ENCODE measurements around the gene ABCB6. TPM values are rescaled to one million over a fixed set of nuclear protein-coding genes. Genes with fewer than 3 reads are reported as not detected.

Gene ABCB6
- total RNA-seq, 1 experiment from 2014 or later: 68.6 TPM

GRCh38 chr2:219180961-219181360, 37.8 kb downstream of the ABCB6 start:
- H3K36me3 ChIP-seq (ENCODE audit: control insufficient read depth, insufficient read depth, low read length): peaks cover 6% of the 10 kb centered on the region
- BruUV-seq (replicated peaks): no TSS peak
- no peak overlapping the region for H3K4me3 Mint-ChIP-seq (ENCODE audit: unreplicated experiment)
- no peak overlapping the region for H3K4me3 ChIP-seq (ENCODE audit: low read depth, low read length)
- no peak for DNase-seq
- no peaks in the 10 kb centered on the region for H3K27me3 Mint-ChIP-seq (ENCODE audit: insufficient read depth, unreplicated experiment)
- H3K9me3 Mint-ChIP-seq (ENCODE audit: unreplicated experiment): no peaks in the 10 kb centered on the region
- H3K27ac Mint-ChIP-seq (ENCODE audit: unreplicated experiment): no peak overlapping the region
- no peaks in the 10 kb centered on the region for H3K9me3 ChIP-seq
- H3K4me1 Mint-ChIP-seq (ENCODE audit: low read depth, unreplicated experiment): peaks cover 8% of the 10 kb centered on the region
- H3K4me1 ChIP-seq: peaks cover 7% of the 10 kb centered on the region
- H3K27me3 ChIP-seq (replicated peaks; ENCODE audit: control insufficient read depth, insufficient read depth, low read length): no peaks in the 10 kb centered on the region; the same call in 1 of the 2 replicates
- peaks cover 39% of the 10 kb centered on the region for H3K36me3 Mint-ChIP-seq (ENCODE audit: insufficient read depth, unreplicated experiment)
- TF ChIP-seq CTCF (IDR thresholded peaks at IDR 0.05; ENCODE audit: insufficient read depth in 1 of 2, low read depth in 1 of 2, low read length in 1 of 2, severe bottlenecking in 1 of 2, unreplicated experiment in 1 of 2): no peak
- CTCF ChIA-PET: interaction anchor here (0.7 kb wide), 1 partner anchor 25 kb away, joined by 3 read pairs; no protein-coding TSS in a partner anchor
- intact Hi-C loops (cut with micrococcal nuclease; ENCODE audit: unreplicated experiment): no loop called here
- POLR2A ChIA-PET: no interaction called here

- ChIA-PET POLR2A (no interaction called here), CTCF (no interaction called here)
- no peaks in the 10 kb centered on the region for H3K27me3 Mint-ChIP-seq (ENCODE audit: insufficient read depth, unreplicated experiment)
- no peaks in the 10 kb centered on the region for H3K9me3 ChIP-seq
- no peak for TF ChIP-seq CTCF (IDR thresholded peaks at IDR 0.05; ENCODE audit: insufficient read depth in 1 of 2, low read depth in 1 of 2, low read length in 1 of 2, severe bottlenecking in 1 of 2, unreplicated experiment in 1 of 2)
- H3K9me3 Mint-ChIP-seq (ENCODE audit: unreplicated experiment): no peaks in the 10 kb centered on the region
- BruUV-seq (replicated peaks): no TSS peak
- H3K4me3 Mint-ChIP-seq (ENCODE audit: unreplicated experiment): peak overlapping the region; percentile 90
- peaks cover 7% of the 10 kb centered on the region for H3K36me3 ChIP-seq (ENCODE audit: control insufficient read depth, insufficient read depth, low read length)
- no peaks in the 10 kb centered on the region; the same call in 1 of the 2 replicates for H3K27me3 ChIP-seq (replicated peaks; ENCODE audit: control insufficient read depth, insufficient read depth, low read length)
- H3K4me1 ChIP-seq: peaks cover 12% of the 10 kb centered on the region
- H3K4me1 Mint-ChIP-seq (ENCODE audit: low read depth, unreplicated experiment): peaks cover 8% of the 10 kb centered on the region
- intact Hi-C loops (cut with micrococcal nuclease; ENCODE audit: unreplicated experiment): loop anchor here (5.0 kb wide), 1 partner anchor 97 kb away; the partner anchor contains the start of gene DNAJB2
- peaks cover 39% of the 10 kb centered on the region for H3K36me3 Mint-ChIP-seq (ENCODE audit: insufficient read depth, unreplicated experiment)
- no peak overlapping the region for H3K4me3 ChIP-seq (ENCODE audit: low read depth, low read length)
- no peak for DNase-seq
- no peak overlapping the region for H3K27ac Mint-ChIP-seq (ENCODE audit: unreplicated experiment)
These were observed 38.9 kb downstream of the ABCB6 start for GRCh38 chr2:219179601-219180465.

GRCh38 chr2:219178377-219179175, 40.2 kb downstream of the ABCB6 start:
- Mint-ChIP-seq H3K4me3 (ENCODE audit: unreplicated experiment) (peak overlapping the region; percentile 90), H3K9me3 (ENCODE audit: unreplicated experiment) (no peaks in the 10 kb centered on the region), H3K27me3 (ENCODE audit: insufficient read depth, unreplicated experiment) (no peaks in the 10 kb centered on the region), H3K4me1 (ENCODE audit: low read depth, unreplicated experiment) (peaks cover 18% of the 10 kb centered on the region), H3K27ac (ENCODE audit: unreplicated experiment) (peak overlapping the region; percentile 85), H3K36me3 (ENCODE audit: insufficient read depth, unreplicated experiment) (peaks cover 46% of the 10 kb centered on the region)
- no TSS peak for BruUV-seq (replicated peaks)
- peak in 1 of 2 experiments; percentile 5 for TF ChIP-seq CTCF (IDR thresholded peaks at IDR 0.05; ENCODE audit: insufficient read depth in 1 of 2, low read depth in 1 of 2, low read length in 1 of 2, severe bottlenecking in 1 of 2, unreplicated experiment in 1 of 2)
- intact Hi-C loops (cut with micrococcal nuclease; ENCODE audit: unreplicated experiment): loop anchor here (1.0 to 5.0 kb wide), 2 partner anchors 28 to 99 kb away; partner anchors contain the start of genes DNAJB2 and ZFAND2B
- POLR2A ChIA-PET: no interaction called here
- Histone ChIP-seq H3K27me3 (replicated peaks; ENCODE audit: control insufficient read depth, insufficient read depth, low read length) (no peaks in the 10 kb centered on the region; the same call in 1 of the 2 replicates), H3K36me3 (ENCODE audit: control insufficient read depth, insufficient read depth, low read length) (peaks cover 14% of the 10 kb centered on the region), H3K9me3 (no peaks in the 10 kb centered on the region), H3K4me1 (peaks cover 12% of the 10 kb centered on the region), H3K4me3 (ENCODE audit: low read depth, low read length) (peak overlapping the region; percentile 93)
- DNase-seq: peak; percentile 56 to 63
- CTCF ChIA-PET: no interaction called here

Measured in Caco-2 (cell line).